ENCODE data around the gene TNIK.

TNIK gene

DNA sequence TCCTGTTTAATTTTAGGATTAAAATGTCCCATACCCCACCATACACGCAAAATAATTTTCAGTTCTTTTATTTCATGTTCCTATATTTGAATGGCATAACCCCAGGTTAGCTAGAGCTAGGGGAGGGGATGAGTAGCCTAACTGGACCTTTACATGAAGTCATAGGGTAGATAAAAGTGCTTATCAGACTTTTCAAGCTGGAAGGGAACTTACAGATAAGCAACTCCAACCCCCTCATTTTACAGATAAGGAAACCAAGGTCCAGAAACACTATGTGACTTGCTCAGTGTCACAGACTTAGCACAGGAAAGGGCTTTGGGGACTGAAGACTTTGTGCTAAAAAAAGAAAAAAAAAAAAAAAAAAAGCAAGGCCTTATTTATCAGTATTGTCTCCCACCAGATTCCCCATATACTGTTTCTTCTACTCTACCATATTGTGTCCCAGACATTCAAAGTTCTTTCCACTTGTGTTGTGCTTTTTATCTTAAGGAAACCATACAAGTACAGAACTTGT, 10.6 kb upstream of the TNIK start:
- TF ChIP-seq, protein P1, sequence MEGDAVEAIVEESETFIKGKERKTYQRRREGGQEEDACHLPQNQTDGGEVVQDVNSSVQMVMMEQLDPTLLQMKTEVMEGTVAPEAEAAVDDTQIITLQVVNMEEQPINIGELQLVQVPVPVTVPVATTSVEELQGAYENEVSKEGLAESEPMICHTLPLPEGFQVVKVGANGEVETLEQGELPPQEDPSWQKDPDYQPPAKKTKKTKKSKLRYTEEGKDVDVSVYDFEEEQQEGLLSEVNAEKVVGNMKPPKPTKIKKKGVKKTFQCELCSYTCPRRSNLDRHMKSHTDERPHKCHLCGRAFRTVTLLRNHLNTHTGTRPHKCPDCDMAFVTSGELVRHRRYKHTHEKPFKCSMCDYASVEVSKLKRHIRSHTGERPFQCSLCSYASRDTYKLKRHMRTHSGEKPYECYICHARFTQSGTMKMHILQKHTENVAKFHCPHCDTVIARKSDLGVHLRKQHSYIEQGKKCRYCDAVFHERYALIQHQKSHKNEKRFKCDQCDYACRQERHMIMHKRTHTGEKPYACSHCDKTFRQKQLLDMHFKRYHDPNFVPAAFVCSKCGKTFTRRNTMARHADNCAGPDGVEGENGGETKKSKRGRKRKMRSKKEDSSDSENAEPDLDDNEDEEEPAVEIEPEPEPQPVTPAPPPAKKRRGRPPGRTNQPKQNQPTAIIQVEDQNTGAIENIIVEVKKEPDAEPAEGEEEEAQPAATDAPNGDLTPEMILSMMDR (conservative IDR thresholded peaks at IDR 0.05) = no peak
- TF ChIP-seq ZFX (IDR thresholded peaks at IDR 0.05) = no peak
- H3K27ac ChIP-seq = no peak overlapping the region

DNA sequence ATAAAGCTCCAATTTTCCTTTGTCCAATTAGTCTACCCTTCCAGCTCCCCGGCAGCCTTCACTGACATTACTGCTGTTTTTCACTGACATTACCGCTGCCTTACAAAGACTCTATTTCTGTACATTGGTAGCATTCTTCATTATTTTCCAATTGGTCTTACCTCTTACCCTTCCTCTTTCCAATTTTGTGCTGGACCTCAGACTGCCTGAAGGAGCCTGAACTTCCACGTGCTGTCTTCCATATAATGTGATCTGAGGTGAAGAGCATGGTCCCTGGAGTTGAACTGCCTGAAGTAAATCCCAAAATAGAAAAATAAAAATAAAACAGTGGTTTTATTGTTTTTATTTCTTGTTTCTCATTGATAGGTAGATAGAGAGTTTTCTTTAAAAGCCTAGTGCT, 9.2 kb upstream of the TNIK start:
- no peak overlapping the region for H3K27ac ChIP-seq
- TF ChIP-seq, protein P1 (conservative IDR thresholded peaks at IDR 0.05) = no peak
- TF ChIP-seq ZFX (IDR thresholded peaks at IDR 0.05) = no peak

DNA sequence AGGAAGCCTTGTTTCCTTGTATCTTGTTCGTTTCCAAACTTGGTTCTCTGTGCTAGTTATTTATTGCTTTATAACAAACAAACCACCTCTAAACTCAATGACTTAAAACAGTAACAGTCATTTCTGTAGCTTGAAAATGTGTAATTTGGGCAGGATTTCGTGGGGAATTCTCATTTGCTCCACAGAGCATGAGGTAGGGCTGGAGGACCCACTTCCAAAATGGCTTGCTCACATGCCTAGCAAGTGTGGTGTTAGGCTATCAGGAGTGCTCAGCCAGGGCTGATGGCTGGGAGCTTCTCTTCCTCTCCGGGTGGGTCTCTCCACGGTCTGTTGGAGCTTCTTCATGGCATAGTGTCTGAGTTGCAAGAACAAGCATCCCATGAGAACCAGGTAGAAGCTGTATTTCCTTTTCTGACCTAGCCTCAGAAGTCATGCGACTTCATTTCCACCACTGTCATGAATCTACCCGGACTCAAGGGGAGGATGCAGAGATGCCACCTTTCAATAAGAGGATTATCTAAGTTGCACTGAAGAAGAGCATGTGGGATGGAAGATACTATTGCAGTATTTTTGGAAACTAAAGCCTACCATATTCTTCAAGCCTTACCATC, 8.2 kb upstream of the TNIK start:
- TF ChIP-seq ZFX (IDR thresholded peaks at IDR 0.05) = no peak
- TF ChIP-seq, protein P1 (conservative IDR thresholded peaks at IDR 0.05) = no peak
- H3K27ac ChIP-seq = no peak overlapping the region

DNA sequence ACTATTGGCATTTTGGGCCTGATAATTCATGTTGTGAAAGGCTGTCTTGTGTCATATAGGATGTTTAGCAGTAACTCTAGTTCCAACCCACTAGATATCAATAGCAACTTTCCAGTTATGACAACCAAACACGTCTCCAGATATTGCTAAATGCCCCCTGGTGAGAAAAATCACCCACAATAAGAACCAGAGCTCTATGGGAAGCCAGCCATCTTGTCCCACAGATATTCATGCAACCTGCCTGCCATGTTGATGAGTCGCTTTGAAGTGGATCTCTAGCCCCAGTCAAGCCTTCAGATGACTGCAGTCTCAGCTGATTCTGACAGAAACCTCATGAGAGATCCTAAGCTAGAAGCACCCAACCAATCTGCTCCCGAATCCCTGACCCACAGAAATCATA, 5.6 kb upstream of the TNIK start:
- TF ChIP-seq, protein P1 (conservative IDR thresholded peaks at IDR 0.05) = no peak
- TF ChIP-seq ZFX (IDR thresholded peaks at IDR 0.05) = no peak
- no peak overlapping the region for H3K27ac ChIP-seq

DNA sequence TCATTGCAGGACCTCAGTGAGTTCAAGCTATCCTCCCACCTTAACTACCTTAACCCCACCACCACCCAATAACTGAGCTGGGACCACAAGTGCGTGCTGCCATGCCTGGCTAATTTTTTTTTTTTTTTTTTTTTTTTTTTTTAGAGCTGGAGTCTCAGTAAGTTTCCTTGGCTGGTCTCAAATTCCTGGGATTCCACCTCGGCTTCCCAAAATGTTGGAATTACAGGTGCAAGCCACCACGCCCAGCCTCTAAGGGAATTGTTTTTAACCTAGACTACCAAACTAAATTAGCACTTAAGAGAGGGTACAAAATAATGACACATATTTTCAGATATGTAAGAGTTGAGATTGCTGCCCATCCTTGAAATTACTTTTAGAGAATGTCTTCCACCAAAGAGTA, 4.3 kb upstream of the TNIK start:
- H3K27ac ChIP-seq = no peak overlapping the region
- TF ChIP-seq, protein P1 (conservative IDR thresholded peaks at IDR 0.05) = no peak
- TF ChIP-seq ZFX (IDR thresholded peaks at IDR 0.05) = no peak

DNA sequence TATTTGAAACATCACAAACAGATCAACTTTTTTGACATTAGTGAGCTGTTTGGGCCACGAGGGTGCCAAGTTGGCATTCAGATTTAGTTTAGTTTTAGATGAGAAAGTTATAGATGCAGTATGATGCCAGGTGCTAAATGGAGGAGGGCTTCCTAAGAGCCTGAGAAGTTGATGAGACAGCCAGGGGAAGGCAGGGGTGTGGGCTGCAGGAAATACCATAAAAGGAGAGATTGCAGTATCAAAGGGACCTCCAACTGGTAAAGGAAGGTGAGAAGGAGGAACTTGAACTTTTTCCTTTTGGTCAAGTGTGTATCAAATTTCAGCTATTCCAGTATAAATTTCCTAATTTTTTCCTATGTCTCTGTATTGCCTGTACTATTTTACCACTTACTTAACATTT, 2.0 kb upstream of the TNIK start:
- no peak for TF ChIP-seq ZFX (IDR thresholded peaks at IDR 0.05)
- TF ChIP-seq, protein P1 (conservative IDR thresholded peaks at IDR 0.05) = no peak
- no peak overlapping the region for H3K27ac ChIP-seq

DNA sequence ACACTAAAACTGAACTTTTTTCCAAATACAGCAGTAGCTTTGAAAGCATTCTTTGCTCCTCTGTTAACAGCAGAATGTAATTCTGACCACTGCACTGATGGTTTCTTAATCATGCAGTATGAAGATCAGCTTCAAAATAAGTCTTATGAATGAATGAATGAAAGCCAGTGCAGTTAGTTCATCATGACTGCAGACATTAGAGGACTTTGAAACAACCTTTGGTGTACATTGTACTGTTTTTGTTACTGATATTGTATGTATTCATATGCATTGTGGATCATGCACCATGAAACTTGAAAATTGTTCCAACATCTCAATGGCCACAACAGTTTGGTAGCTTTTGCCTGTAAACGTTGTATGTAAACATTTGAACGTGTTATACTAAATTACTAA, 1.3 kb upstream of the TNIK start:
- no peak overlapping the region for H3K27ac ChIP-seq
- TF ChIP-seq, protein P1 (conservative IDR thresholded peaks at IDR 0.05) = no peak
- TF ChIP-seq ZFX (IDR thresholded peaks at IDR 0.05) = no peak
